ENCODE data around the gene SIT1. TPM values are rescaled to one million over a fixed set of nuclear protein-coding genes. Genes with fewer than 3 reads are reported as not detected.

The SIT1 gene
- total and polyA plus RNA-seq, 2 experiments from 2014 or later: 13.2 to 14.7 TPM

- Mint-ChIP-seq H3K4me1 (peaks cover 26% of the 10 kb centered on the region), H3K4me3 (no peak overlapping the region; the same call in 2 of the 3 replicates), H3K9me3 (no peaks in the 10 kb centered on the region), H3K27me3 (ENCODE audit: insufficient read depth, low read depth, poor library complexity) (peaks cover 20% of the 10 kb centered on the region), H3K27ac (peak overlapping the region; percentile 88; the same call in 1 of the 2 replicates), H3K36me3 (ENCODE audit: low read depth) (peaks cover 31% of the 10 kb centered on the region)
- Histone ChIP-seq H3K4me2 (no peak overlapping the region), H3K4me3 (no peak overlapping the region), H4K20me1 (replicated peaks; ENCODE audit: insufficient read depth) (peaks cover 3% of the 10 kb centered on the region; the same call in 1 of the 2 replicates), H3K27ac (ENCODE audit: low read depth) (no peak overlapping the region), H3K27me3 (ENCODE audit: insufficient read depth) (peaks cover 11% of the 10 kb centered on the region), H3K4me1 (ENCODE audit: insufficient read depth) (peaks cover 15% of the 10 kb centered on the region), H3F3A (replicated peaks; ENCODE audit: low read depth) (peaks cover 25% of the 10 kb centered on the region), H3K9me2 (ENCODE audit: insufficient read depth) (no peaks in the 10 kb centered on the region), H3K79me2 (replicated peaks; ENCODE audit: insufficient read depth) (no peaks in the 10 kb centered on the region), H2AFZ (no peak overlapping the region), H3K36me3 (ENCODE audit: insufficient read depth) (peaks cover 13% of the 10 kb centered on the region)
- no peak for TF ChIP-seq ETS1 (IDR thresholded peaks at IDR 0.05)
- no peak for TF ChIP-seq EZH2phosphoT487 (IDR thresholded peaks at IDR 0.05; ENCODE audit: unreplicated experiment)
- TF ChIP-seq CREB1 (CRISPR knock-in tag; IDR thresholded peaks at IDR 0.05; ENCODE audit: low read depth): no peak
- no peak for TF ChIP-seq EZH2 (IDR thresholded peaks at IDR 0.05; ENCODE audit: low read depth, unreplicated experiment)
- TF ChIP-seq NANOG (IDR thresholded peaks at IDR 0.05; ENCODE audit: borderline replicate concordance): no peak
- no peak for TF ChIP-seq ZNF114 (CRISPR knock-in tag; IDR thresholded peaks at IDR 0.05)
- no peak for TF ChIP-seq CTCF (conservative IDR thresholded peaks at IDR 0.05; ENCODE audit: low read depth in 2 of 2)
- no peak for TF ChIP-seq ZNF462 (CRISPR knock-in tag; IDR thresholded peaks at IDR 0.05)
- no peak for TF ChIP-seq STAT1 (IDR thresholded peaks at IDR 0.05; ENCODE audit: unreplicated experiment)
- TF ChIP-seq POLR2AphosphoS5 (IDR thresholded peaks at IDR 0.05; ENCODE audit: low read depth): no peak
- TF ChIP-seq ZNF331 (CRISPR knock-in tag; IDR thresholded peaks at IDR 0.05; ENCODE audit: low read depth): no peak
- no peak for TF ChIP-seq REST (IDR thresholded peaks at IDR 0.05; ENCODE audit: unreplicated experiment)
- no peak for TF ChIP-seq JUNB (IDR thresholded peaks at IDR 0.05; ENCODE audit: unreplicated experiment)
- ATAC-seq: no peak
- DNase-seq (ENCODE audit: low spot score): no peak
Measured at GRCh38 chr9:35679766-35680330, 29.1 kb upstream of the SIT1 start.

Measured in GM23338 (cell line).